Left lung (tissue), 10 donors: ENCODE measurements around the gene ZNF831. TPM values are rescaled to one million over a fixed set of nuclear protein-coding genes. Genes with fewer than 3 reads are reported as not detected.
A peak's percentile ranks its signal among the peaks of the same experiment; 100 is the strongest.

Source experiments
- ATAC-seq: fragments of 200-7000 bp; cut with Tn5 transposase; one replicate; pipeline ENCODE4 v1.9.1; 2020; ENCODE audit warnings: moderate library complexity
- DNase-seq, 4 donors: peaks; one replicate each; pipeline ENCODE4 v3.0.0-alpha.2; 2013 to 2020
- H3K27ac ChIP-seq, 2 donors: fragments of 200-600 bp; sonication (generic) in 1 of 2; one replicate each; pipeline versions ENCODE4 v1.5.0 to v1.8.0; 2020 to 2021
- H3K27me3 ChIP-seq, 2 donors: fragments of 200-600 bp; sonication (generic) in 1 of 2; one replicate each; pipeline versions ENCODE4 v1.5.0 to v1.8.0; 2020 to 2021
- H3K36me3 ChIP-seq, 2 donors: fragments of 200-600 bp; sonication (generic) in 1 of 2; one replicate each; pipeline versions ENCODE4 v1.5.0 to v1.8.0; 2020 to 2021
- H3K4me1 ChIP-seq, 2 donors: fragments of 200-600 bp; one replicate each; pipeline ENCODE4 v1.8.0; 2021
- H3K4me3 ChIP-seq, 2 donors: fragments of 200-600 bp; sonication (generic) in 1 of 2; one replicate each; pipeline versions ENCODE4 v1.5.0 to v1.8.0; 2020 to 2021; ENCODE audit warnings: mild to moderate bottlenecking in 1 of 2
- H3K9me3 ChIP-seq, 2 donors: fragments of 200-600 bp; sonication (generic) in 1 of 2; one replicate each; pipeline versions ENCODE4 v1.5.0 to v1.8.0; 2020 to 2021
- CTCF ChIP-seq, 2 donors: fragments of 200-600 bp; sonication (generic) in 1 of 2; IDR thresholded peaks; one replicate each; pipeline versions ENCODE4 v1.5.0 to v1.8.0; 2021; ENCODE audit warnings: antibody characterized with exemption in 2 of 2
- intact Hi-C, 2 donors: fragments of 100-400 bp; cut with DNase I; formaldehyde crosslinking; loops; one replicate each; pipeline versions ENCODE4 v1.11.2 to v1.14.2; 2022
- polyA plus RNA-seq, 6 donors: library from polyadenylated mRNA; unstranded; fragments of 120-200 nt; gene quantifications; one replicate each; pipeline ENCODE4 v1.2.1, GENCODE V29; 2013; ENCODE audit not compliant: insufficient read length in 6 of 6
- total RNA-seq, 2 donors: library from RNA; stranded (reverse); fragmentation: NEBNext Ultra II Directional; extraction: Animal tissue kit (Norgen Biotek cat#: 25700); gene quantifications; one replicate each; pipeline ENCODE4 v1.2.1, GENCODE V29; 2021
- donor health status: DM: no; HTN: yes; CAD: no.
- donor health status: DM: no; HTN: no; CAD: no.

Gene ZNF831
- total and polyA plus RNA-seq, 8 donors: 0.13 to 1.1 (median 0.18) TPM

- Histone ChIP-seq H3K36me3 (no peaks in the 10 kb centered on the region), H3K4me1 (peaks cover 0 to 21% of the 10 kb centered on the region in 2 donors), H3K27ac (no peak overlapping the region), H3K27me3 (peaks cover 0 to 12% of the 10 kb centered on the region in 2 donors), H3K9me3 (no peaks in the 10 kb centered on the region), H3K4me3 (no peak overlapping the region)
- no peak for ATAC-seq
- no peak for DNase-seq
- intact Hi-C loops: no loop called here
- TF ChIP-seq CTCF (IDR thresholded peaks at IDR 0.05): no peak
Measured at GRCh38 chr20:59124296-59125029, 39.2 kb upstream of the ZNF831 start.

DNA sequence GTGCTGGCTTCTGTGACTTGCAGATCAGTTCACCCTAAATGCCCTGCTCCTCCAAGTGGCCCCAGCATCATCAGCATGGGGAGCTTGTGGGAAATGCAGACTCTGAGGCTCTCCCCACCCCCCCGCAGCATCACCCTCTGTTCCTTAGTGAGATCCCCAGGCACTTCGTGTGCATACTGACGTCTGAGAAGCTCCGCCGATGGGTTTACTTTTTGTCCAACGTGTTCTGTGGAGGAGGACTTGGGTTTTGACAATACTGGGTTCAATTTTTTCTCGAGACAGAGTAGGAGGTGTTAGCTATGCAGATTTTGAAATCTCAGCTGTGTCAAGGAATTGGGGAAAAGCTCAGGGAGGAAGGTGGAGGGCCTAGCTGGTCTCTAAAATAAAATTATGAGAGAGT is 38.3 kb upstream of the ZNF831 start:
- Histone ChIP-seq H3K27ac (no peak overlapping the region), H3K36me3 (no peaks in the 10 kb centered on the region), H3K4me3 (no peak overlapping the region), H3K4me1 (peaks cover 0 to 17% of the 10 kb centered on the region in 2 donors), H3K27me3 (peaks cover 0 to 12% of the 10 kb centered on the region in 2 donors), H3K9me3 (no peaks in the 10 kb centered on the region)
- intact Hi-C loops: no loop called here
- no peak for ATAC-seq
- no peak for TF ChIP-seq CTCF (IDR thresholded peaks at IDR 0.05)
- DNase-seq: no peak

DNA sequence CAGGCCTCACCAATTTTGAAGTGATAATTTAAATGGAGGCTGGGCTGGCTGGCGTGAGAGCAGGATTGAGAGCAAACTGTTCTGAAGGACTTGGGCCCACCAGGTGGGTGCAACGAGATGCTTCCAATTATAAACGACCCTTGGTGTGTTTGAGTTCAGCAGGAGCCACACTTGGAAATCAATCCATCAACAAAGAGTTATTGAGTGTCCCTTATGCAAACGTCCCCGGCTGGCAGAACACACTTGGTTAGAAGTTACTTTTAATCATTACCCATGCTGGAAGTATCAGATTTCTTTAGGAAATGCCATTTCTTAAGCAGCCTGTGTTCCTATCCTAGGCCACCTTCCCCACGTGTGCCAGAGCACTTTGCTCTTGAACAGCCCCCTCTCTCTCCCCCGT is 37.8 kb upstream of the ZNF831 start:
- peaks cover 0 to 12% of the 10 kb centered on the region in 2 donors for H3K27me3 ChIP-seq
- intact Hi-C loops: no loop called here
- no peaks in the 10 kb centered on the region for H3K36me3 ChIP-seq
- H3K9me3 ChIP-seq: no peaks in the 10 kb centered on the region
- H3K4me1 ChIP-seq: peaks cover 0 to 12% of the 10 kb centered on the region in 2 donors
- H3K4me3 ChIP-seq: no peak overlapping the region
- ATAC-seq: peak; percentile 54
- no peak overlapping the region for H3K27ac ChIP-seq
- peak in 1 of 4 donors; percentile 64 for DNase-seq
- no peak for TF ChIP-seq CTCF (IDR thresholded peaks at IDR 0.05)

- Histone ChIP-seq H3K27ac (no peak overlapping the region), H3K9me3 (no peaks in the 10 kb centered on the region), H3K4me3 (no peak overlapping the region), H3K4me1 (peaks cover 0 to 3% of the 10 kb centered on the region in 2 donors), H3K27me3 (peaks cover 0 to 8% of the 10 kb centered on the region in 2 donors), H3K36me3 (no peaks in the 10 kb centered on the region)
- DNase-seq (no peak), ATAC-seq (no peak)
- intact Hi-C loops: no loop called here
- TF ChIP-seq CTCF (IDR thresholded peaks at IDR 0.05): no peak
Measured at GRCh38 chr20:59127839-59128238, 35.8 kb upstream of the ZNF831 start.

DNA sequence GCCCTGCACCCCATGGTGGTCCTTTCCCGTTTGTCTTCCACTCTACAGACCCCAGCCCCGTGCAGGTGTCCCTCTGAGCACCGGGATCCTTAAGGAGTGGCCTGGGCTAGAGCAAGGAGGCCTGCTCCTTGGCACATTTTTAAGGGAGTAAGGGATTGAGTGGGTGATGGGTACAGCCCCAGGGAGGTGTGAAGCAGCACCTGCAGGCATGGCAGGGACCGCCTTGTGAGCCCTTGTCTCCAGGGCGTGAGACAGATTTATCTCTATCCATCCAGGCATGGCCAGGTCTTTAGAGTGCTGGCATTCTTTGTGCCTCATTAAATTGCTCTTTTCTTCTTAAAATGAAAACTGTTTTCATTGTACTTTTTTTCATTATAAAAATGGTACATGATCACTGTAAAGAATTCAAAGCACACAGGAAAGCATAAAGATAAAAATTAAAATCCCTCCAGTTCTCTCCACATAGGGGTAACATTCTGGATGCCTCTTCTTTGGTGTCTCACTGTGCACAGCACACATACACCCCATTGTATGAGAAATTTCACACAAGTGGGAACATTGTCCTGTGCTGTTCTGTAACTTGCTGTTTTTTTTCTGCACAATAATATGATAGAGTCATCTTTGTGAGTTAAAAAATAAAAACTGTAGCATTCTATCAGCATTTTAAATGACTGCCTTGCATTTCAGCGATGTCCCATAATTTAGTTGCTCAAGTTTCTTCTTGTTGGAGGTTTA is 31.9 kb upstream of the ZNF831 start:
- no peaks in the 10 kb centered on the region for H3K4me1 ChIP-seq
- H3K4me3 ChIP-seq: no peak overlapping the region
- no peaks in the 10 kb centered on the region for H3K36me3 ChIP-seq
- H3K27ac ChIP-seq: no peak overlapping the region
- no peak for DNase-seq
- H3K27me3 ChIP-seq: no peaks in the 10 kb centered on the region
- H3K9me3 ChIP-seq: no peaks in the 10 kb centered on the region
- intact Hi-C loops: no loop called here
- TF ChIP-seq CTCF (IDR thresholded peaks at IDR 0.05): no peak
- no peak for ATAC-seq
